GM18909 (cell line): Measurements from ENCODE around the gene TFIP11.

Experiments used
- ATAC-seq: cut with Tn5 transposase; IDR thresholded peaks from one replicate; pipeline ENCODE4 v1.9.1; 2021; ENCODE audit warnings: mild to moderate bottlenecking; ENCODE audit not compliant: unreplicated experiment, poor library complexity

Gene TFIP11

DNA sequence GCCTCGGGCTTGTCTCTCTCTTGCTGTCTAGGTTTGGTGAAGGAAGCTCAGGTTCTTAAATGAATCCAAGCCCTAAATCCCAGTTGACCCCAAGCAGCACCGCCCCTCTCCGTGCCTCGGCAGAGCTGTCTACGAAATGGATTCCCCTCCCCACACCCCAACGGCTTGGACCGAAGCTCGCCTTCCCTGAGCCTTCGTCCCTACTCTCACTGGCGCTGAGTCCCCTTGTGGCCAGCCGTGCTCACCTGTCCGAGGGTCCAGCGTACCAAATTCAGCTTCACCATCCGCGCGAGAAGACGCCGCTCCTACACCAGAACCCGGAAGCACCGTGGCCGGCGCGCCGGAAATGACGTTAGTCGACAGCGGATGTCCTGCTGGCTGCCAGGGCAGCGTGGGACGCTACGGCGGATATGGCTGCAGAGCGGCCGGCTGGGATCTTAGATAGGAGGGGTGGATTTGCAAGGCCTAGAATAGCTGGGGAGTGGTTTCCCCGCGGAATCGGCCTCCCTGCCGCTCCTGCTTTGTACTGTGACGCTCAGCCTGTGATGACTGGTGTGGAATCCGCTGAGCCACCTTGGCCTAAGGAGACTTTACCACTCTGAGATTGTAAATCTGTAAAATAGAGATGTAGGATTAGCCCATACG lies at the start of gene TFIP11:
Gene TFIP11 (minus strand): TSS at position 325 of the 645 bp plus-strand sequence. CDS start 2,201 bp downstream, outside the sequence.
- peak; percentile 94 for ATAC-seq

DNA sequence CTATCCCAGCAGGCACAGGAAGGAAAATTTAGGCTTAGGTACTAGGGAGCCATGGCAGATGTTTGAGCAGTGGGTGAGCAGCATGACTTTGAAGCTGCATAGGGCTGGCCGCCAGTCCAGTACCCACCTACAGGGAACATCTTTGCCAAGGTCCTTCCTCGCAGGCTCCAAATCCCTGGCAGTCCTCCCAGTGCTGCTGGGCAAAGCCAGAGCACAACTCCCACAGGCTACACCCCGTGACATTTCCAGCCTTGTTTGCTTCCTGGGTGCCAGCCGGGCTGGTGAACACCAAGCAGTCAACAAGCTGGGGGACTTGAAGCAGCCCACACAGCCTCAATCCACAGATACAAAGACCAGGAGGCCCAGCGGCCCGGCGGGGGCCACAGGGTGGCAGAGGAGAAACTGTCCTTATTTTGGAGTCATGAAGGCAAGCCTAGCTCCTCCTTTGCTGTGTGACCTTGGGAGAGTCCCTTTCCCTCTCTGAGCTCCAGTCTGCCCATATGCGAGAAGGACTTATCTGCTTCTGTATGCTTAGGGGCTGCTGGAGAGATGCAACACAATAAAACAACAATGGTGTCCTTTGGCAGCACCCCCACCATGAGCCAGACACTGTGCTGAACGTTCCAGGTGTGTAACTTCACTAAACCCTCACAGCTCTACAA lies 49.6 kb upstream of the TFIP11 start:
- no peak for ATAC-seq

GRCh38 chr22:26559961-26560575 lies 47.8 kb upstream of the TFIP11 start:
- no peak for ATAC-seq

DNA sequence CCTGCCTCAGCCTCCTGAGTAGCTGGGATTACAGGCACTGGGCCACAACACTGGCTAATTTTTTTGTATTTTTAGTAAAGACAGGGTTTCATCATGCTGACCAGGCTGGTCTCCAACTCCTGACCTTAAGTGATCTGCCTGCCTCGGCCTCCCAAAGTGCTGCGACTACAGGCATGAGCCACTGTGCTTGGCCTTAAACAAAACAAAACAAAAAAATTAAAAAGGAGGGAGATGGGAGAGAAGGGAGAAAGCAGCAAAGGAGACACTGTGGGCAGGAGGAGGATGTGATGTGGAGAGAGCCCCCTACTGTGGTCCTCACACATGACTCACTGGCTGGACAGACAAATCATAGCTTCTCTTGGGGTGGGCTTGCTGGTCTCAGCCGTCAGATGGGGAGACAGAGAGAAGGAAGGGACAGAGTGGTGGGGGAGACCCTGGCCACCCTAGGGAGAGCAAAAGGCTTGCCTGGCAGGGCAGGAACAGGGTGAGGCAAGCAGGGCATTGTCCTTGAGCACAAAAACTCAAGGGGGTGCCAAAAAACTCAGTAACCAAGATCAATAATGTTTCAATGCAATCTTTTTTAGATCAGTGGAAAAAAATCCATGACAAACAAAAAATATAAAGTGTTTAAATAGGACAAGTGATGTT lies 46.1 kb upstream of the TFIP11 start:
- ATAC-seq: no peak

- no peak for ATAC-seq
Measured at GRCh38 chr22:26556904-26557303, 44.6 kb upstream of the TFIP11 start.

DNA sequence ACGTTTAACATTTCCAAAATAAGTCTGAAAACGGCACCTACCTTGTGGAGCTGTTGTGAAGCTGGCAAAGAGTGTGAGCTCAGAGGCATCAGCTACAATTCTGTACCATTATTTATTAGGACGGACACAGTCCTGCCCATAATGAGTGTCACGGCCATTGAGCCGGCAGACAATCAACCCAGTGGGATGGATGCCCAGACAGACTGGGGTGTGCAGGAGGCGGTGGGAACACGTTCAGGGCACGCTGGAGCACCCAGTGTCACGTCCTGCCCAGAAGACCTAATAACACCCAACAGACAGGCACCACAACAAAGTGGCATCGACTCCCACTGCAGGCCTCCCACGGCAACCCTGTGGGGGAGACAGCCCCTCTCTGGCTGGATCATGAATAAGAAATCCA lies 43.2 kb upstream of the TFIP11 start:
- ATAC-seq: no peak

GRCh38 chr22:26554956-26555355 lies 42.7 kb upstream of the TFIP11 start:
- ATAC-seq: no peak

GRCh38 chr22:26553056-26553752 lies 40.9 kb upstream of the TFIP11 start:
- no peak for ATAC-seq

- no peak for ATAC-seq
Measured at GRCh38 chr22:26552466-26552865, 40.2 kb upstream of the TFIP11 start.

DNA sequence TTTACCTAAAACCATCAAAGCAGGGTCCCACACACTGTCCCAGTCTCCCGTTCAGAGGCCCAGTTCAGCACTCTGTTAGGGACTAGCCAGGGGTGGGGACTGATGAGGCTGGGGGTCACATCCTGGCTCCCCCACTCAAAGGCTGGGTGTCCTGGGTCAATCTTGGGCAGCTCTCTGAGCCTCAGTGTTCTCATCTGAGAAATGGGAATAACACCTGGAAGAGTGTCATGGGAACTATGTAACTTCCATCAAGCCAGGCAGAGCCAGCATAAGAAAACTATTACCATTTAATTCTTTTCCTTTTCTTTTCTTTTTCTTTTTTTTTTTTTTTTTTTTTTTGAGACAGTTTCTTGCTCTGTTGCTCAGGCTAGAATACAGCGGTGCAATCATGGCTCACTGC lies 39.3 kb upstream of the TFIP11 start:
- ATAC-seq: no peak

DNA sequence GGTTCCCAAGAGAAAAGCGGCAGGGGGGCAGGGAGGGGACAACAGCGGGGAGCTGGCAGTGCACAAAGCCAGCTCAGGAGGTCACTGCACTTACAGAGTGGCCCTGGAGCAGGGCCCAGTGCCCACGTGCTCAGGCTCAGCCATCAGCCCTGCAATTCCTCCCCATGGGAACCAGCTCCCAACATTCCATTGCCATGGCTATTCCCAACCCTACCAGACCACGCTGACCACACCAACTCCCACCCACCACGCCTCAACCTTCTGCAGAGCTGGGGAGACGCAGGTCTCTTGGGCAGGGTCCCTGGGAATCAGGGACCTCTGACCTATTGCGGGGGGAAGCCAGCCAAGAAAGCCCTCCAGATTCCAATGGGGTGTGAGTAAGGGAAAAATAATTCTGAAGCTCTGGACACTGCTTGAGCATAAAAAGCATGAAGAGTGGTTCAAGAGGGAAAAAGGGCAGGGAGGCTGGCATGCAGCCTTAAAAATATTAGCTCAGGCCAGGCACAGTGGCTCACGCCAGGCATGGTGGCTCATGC lies 38.3 kb upstream of the TFIP11 start:
- ATAC-seq: no peak

GRCh38 chr22:26549902-26550497 lies 37.7 kb upstream of the TFIP11 start:
- ATAC-seq: no peak

GRCh38 chr22:26548984-26549383 lies 36.7 kb upstream of the TFIP11 start:
- ATAC-seq: no peak

- no peak for ATAC-seq
Measured at GRCh38 chr22:26548303-26548702, 36.0 kb upstream of the TFIP11 start.

DNA sequence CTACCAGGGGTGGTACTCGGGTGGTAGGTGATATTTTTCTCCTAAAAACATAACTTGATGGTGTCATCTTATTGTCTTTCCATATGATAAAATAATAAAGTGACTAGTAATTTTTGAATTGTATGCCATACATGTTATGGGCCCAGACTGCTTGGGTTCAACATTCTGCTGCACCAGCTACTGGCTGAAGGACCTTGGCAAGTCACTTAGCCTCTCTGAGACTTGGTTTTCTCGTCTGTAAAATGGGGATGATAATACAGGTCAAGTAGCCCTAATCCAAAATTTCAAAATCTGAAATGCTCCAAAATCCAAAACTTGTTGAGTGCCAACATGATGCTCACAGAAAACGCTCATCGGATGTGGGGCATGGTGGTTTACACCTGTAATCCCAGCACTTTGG lies 35.6 kb upstream of the TFIP11 start:
- ATAC-seq: no peak

GRCh38 chr22:26547426-26547825 lies 35.2 kb upstream of the TFIP11 start:
- ATAC-seq: no peak

- no peak for ATAC-seq
Measured at GRCh38 chr22:26546282-26546681, 34.0 kb upstream of the TFIP11 start.

GRCh38 chr22:26545827-26546226 lies 33.6 kb upstream of the TFIP11 start:
- ATAC-seq: no peak

DNA sequence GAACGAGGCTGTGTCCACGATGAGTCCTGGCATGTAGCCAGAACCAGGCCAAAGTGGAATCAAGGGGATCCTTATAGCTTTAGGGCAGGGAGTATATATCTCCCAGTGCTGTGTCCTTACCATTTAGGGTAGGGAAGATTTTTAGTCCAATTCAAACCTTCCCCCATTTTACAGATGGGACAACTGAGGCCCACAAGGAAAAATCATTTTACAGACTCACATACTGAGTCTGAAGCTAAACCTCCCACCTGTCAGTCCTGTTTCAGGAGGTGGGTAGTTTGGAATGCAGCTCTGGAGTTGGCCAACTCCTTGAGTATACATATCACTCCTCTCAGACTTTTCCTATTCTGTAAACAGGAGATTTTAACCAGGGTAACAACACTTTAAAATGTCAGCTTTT lies 33.1 kb upstream of the TFIP11 start:
- no peak for ATAC-seq

GRCh38 chr22:26544489-26544888 lies 32.2 kb upstream of the TFIP11 start:
- ATAC-seq: no peak
